ENCODE data around the gene SPANXN1.
A peak's percentile ranks its signal among the peaks of the same experiment; 100 is the strongest.
"Not testable (repeated sequence)": the region's sequence is repeated elsewhere in the genome, so short reads cannot be mapped to it uniquely, and the experiment has no call there.

Gene SPANXN1

GRCh38 chrX:145247203-145247602, at the start of gene SPANXN1:
Gene SPANXN1, plus strand, starts transcription at chrX:145247503. Its CDS starts 84 bp downstream, at chrX:145247587.
- not testable (repeated sequence) for FAIRE-seq; DNase-seq (ENCODE audit: low spot score)

GRCh38 chrX:145199078-145199477, 48.2 kb upstream of the SPANXN1 start:
- DNase-seq (ENCODE audit: low spot score): no peak
- no peak for FAIRE-seq

GRCh38 chrX:145213504-145213903, 33.8 kb upstream of the SPANXN1 start:
- FAIRE-seq (no peak), DNase-seq (ENCODE audit: low spot score) (peak; percentile 0)

GRCh38 chrX:145292218-145292617, 44.9 kb downstream of the SPANXN1 start:
- no peak for FAIRE-seq

More at GRCh38 chrX:145292218-145292617, 44.9 kb downstream of the SPANXN1 start:
- no peak for DNase-seq (ENCODE audit: low spot score)

Measured in urothelium cell line (cell line).